ENCODE results near the gene CIB4.

The CIB4 gene

DNA sequence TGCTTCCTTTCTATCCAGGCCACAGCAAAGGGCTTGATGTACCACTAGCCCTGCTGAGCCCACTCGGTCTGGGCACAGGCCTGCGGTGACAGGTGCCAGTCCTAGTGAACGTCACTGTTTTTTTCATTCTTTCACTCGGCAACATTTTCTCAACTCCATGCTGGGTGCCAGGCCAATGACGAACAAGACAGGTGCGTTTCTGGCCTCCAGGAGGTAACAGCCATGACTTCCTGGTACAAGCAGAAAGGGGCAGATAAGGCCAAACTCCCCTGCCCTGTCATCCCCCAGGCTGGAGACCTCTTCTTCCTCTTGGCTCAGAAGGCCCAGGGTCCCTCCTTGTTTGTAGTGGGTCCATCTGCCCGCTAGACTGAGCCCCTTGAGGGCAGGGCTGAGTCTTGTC, 107.5 kb downstream of the CIB4 start:
- H3K27me3 Mint-ChIP-seq, result peaks cover 29 to 57% of the 10 kb centered on the region in 2 donors
- H3K27ac Mint-ChIP-seq, result no peak overlapping the region
- DNase-seq, result no peak
- ATAC-seq (replicated peaks), result no peak
- H3K4me1 Mint-ChIP-seq (ENCODE audit: low read depth in 2 of 2), result no peaks in the 10 kb centered on the region
- H3K36me3 Mint-ChIP-seq (ENCODE audit: insufficient read depth), result peaks cover 2% of the 10 kb centered on the region
- no peak overlapping the region for H3K4me3 Mint-ChIP-seq
- H3K9me3 Mint-ChIP-seq, result no peaks in the 10 kb centered on the region

DNA sequence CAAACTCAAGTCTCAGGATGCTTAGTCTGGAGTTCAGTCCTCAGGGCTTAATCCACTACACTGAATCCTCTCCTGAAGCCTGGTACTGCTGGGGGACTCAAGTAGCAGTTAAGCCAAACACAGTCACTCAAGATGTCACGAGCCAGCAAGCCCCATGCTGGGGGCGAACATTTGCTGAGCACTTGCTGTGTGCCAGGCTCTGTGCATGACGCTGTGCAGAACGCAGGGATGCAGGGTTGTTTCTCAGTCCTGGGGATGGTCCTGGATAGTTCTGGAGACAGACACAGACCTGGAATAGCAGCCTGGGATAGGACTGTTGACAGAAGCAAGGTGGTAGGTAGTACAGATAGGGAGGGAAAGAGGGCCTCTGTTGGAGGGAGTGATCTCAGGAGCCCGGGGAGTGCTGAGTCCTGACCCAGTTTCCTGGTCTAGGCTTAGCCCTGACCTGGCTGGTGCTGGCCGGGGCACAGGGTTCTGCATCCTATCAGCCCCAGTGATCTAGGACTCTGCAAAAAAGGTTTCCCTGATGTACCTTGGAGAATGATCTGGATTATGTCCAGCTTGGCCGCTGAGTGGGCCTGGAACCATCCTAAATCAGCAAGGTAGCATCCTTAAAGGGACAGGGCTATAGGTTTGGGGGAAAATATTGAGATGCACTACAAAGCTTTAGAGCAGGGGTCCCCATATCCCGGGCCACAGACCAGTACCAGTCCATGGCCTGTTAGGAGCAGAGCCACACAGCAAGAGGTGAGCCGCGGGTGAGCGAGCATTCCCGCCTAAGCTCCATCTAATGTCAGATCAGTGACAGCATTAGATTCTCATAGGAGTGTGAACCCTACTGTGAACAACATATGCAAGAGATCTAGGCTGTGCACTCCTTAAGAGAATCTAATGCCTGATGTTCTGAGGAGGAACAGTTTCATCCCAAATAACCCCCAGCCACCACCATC, 108.6 kb downstream of the CIB4 start:
- Mint-ChIP-seq H3K36me3 (ENCODE audit: insufficient read depth) (peaks cover 2% of the 10 kb centered on the region), H3K27me3 (peaks cover 29 to 59% of the 10 kb centered on the region in 2 donors), H3K4me3 (no peak overlapping the region), H3K4me1 (ENCODE audit: low read depth in 2 of 2) (no peaks in the 10 kb centered on the region), H3K27ac (no peak overlapping the region), H3K9me3 (no peaks in the 10 kb centered on the region)
- no peak for ATAC-seq (replicated peaks)
- no peak for DNase-seq
